Kidney capillary endothelial cell (primary cell): ENCODE data around the gene UFC1.
A peak's percentile ranks its signal among the peaks of the same experiment; 100 is the strongest.

Source experiments
- DNase-seq: peaks from one replicate; pipeline ENCODE4 v3.0.0-alpha.2; 2018; ENCODE audit warnings: low spot score

UFC1 gene

GRCh38 chr1:161193561-161194235, 39.9 kb downstream of the UFC1 start:
- no peak for DNase-seq

GRCh38 chr1:161195171-161195570, 41.4 kb downstream of the UFC1 start:
- DNase-seq, result no peak

GRCh38 chr1:161196111-161196510, 42.3 kb downstream of the UFC1 start:
- no peak for DNase-seq

- DNase-seq, result no peak
These were observed 43.0 kb downstream of the UFC1 start for GRCh38 chr1:161196521-161197451.

- no peak for DNase-seq
These were observed 43.9 kb downstream of the UFC1 start for GRCh38 chr1:161197560-161198193.

- no peak for DNase-seq
These were observed 44.6 kb downstream of the UFC1 start for GRCh38 chr1:161198194-161198896.

- DNase-seq, result peak; percentile 83
These were observed 45.2 kb downstream of the UFC1 start, which contains the start of gene ADAMTS4 for GRCh38 chr1:161198897-161199431. Gene ADAMTS4, minus strand, starts transcription at chr1:161199054. Its CDS starts 427 bp downstream, at chr1:161198627.

- DNase-seq, result peak; percentile 55
These were observed 45.8 kb downstream of the UFC1 start for GRCh38 chr1:161199506-161200139.

GRCh38 chr1:161200421-161200991, 46.7 kb downstream of the UFC1 start:
- DNase-seq, result peak; percentile 80

- DNase-seq, result peak; percentile 90
These were observed 47.4 kb downstream of the UFC1 start for GRCh38 chr1:161200992-161201835.

GRCh38 chr1:161201836-161202712, 48.3 kb downstream of the UFC1 start, which contains the start of gene NDUFS2:
Gene NDUFS2, plus strand, starts transcription at chr1:161202367. Its CDS starts 19 bp downstream, at chr1:161202386.
- peak; percentile 97 for DNase-seq

GRCh38 chr1:161206411-161207140, 52.8 kb downstream of the UFC1 start:
- no peak for DNase-seq

- no peak for DNase-seq
These were observed 53.4 kb downstream of the UFC1 start for GRCh38 chr1:161207173-161207572.
